NCI-H69 (cell line): ENCODE data around the gene TERC.

ENCODE experiments used
- DNase-seq: peaks from one replicate; lab custom pipeline; 2025; lab: John Stamatoyannopoulos, UW

TERC gene

DNA sequence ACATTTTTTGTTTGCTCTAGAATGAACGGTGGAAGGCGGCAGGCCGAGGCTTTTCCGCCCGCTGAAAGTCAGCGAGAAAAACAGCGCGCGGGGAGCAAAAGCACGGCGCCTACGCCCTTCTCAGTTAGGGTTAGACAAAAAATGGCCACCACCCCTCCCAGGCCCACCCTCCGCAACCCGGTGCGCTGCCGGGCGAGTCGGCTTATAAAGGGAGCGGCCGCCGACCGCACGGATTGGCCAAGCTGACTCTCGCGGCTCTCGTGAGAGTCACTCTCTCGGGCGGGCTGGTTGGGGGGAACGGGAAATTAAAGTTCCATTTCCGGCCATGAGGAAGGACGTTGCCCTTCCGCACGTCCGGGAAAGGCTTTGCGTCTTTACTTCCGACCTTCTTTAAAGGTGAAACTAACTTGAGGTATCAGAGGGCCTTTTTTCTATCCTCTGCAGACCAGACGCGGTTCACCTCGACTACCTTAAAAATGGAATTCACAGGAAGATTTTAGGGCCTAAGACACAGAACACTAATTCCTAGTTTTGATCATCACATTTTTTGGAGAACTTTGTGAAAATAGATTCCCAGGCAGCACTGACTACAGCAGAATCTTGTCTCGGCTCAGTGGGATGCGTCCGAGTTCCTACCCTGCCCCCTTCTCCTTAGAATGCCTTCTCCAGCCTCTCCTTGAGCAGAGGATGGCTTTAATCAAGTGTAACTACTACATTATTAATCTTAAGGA, at the start of gene TERC:
Gene TERC, minus strand, starts transcription at position 179 of the 731 bp plus-strand sequence.
- DNase-seq: peak; percentile 99

DNA sequence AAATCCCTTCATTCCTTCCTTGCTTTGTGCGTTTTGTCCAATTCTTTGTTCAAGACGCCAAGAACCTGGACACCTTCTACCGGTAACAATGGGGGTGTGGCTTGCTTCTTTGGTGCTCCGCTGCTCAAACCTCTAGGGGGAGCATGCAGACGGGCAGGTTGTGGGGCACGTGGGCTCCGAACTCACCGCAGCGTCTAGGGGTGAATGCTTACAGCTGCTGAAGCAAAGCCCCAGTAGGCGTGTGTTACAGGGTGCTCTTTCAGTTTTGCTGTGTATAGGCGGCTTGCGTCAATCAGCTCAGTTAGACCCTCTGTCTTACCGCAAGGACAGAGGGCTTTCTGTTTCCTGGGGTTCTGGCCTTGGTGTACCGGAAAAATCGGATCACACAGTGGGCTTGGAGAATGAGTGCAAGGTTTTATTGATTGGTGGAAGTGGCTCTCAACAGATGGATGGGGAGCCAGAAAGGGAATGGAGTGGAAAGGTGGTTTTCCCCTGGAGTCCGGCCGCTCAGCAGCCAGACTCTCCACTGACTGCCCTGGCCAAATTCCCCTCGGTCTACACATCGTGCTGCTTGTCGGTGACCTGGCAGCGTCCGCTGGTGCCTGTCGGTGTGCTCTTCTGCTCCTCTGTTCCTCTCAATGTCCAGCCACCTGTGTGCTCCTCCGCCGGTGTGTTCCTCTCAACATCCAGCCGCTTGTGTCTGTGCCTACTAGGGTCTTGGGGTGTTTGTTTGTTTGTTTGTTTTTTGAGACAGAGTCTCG, 49.1 kb upstream of the TERC start:
- peak; percentile 95 for DNase-seq

DNA sequence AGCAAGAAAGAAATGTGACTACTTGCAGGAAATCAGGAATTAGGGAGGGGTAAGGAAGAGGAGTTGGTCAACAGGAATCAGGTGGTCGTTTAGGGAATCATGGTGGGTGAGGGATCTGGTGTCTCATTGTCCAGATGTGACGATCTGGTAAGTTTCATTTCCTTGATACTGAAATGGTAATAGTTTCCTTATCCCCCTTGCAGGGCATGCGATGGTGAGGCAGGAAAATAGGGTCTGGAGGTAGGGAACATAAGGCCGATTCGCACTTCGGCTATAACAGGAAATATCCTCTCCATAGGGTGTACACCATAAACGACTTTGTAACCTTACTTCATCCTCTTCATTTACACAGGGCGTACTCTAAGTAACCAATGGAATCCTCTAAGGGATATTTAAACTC, 48.4 kb upstream of the TERC start:
- DNase-seq: no peak

DNA sequence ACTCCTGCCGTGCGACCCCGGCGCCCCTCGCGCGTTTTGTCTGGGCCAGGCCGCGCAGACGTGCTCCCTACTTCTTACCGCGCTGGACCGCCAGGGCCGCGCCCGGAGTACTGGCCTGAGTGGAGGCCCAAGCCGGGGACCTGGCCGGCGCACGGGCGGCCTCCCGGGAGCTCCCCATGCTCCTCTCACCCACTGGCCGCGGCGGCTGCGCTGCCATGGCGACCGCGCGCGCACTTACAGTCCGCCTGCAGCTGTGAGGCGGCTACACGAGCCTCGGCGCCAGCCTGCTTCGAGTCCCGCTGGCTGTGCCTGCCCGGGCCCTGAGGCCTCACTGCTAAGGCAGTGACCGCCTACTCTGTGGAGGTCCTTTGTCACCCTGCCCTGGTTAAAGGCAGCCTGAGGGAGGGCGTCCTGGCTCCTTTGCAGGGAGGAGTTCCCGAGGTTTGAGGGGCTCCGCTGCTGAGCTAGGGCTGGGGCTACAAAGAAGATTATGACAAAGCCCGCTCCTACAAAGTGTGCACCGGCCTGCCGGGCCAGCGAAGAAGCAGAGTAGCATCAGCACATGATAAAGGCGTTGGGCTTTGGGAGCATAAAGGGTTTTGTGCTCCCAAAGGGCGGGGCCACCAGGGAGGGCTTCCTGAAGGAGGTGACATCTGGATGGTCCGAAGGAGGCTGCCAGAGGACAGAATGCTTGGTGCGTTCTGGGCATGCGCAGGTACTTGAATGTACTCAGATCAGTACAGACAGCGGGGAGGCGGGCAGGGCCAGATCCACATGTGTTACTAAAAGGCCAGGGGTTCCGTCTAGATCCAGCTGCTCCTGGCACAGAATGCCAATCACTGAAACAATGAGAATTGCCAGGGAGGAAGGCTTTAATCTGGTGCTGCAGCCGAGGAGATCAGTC, 47.7 kb upstream of the TERC start, which contains the start of the genes LRRC34 and LRRIQ4:
Gene LRRC34, minus strand, starts transcription at position 573 of the 904 bp plus-strand sequence. Its CDS starts 356 bp downstream, at position 217.
Gene LRRIQ4, plus strand, starts transcription at position 539 of the 904 bp plus-strand sequence. CDS start 9,052 bp downstream, outside the sequence.
- DNase-seq: peak; percentile 99

DNA sequence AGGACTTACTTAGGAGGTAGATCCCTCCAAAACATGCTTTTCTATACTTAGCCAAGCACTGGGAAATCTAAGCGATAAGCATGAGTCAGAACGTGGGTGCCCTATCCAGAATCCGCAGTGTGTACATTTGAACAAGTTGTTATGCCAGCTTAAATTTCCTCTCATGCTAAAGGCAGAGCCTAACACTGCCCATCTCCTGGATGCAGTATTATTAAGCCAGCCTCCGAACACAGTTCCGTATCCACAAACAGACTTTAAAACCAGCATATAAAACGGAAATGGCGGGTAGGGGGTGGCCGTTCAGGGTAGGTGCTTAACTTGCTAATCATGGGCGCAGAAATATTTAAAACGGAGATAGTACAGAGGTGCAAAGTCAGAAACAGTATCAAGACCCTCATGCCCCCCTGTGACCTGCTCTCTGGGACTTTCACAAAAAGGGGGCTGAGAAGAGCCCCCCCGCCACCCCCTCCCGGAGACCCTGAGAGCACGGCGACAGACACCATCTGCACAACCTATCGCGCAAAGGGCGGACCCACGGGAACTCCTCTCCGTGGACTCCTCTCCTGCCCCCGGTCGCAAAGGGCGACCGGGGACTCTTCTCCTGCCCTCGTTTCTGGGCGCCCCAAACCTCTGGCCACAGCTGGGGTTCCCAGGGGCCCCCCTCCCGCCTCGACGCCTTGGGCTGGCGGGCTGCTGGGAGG, 46.9 kb upstream of the TERC start:
- DNase-seq: peak; percentile 88

DNA sequence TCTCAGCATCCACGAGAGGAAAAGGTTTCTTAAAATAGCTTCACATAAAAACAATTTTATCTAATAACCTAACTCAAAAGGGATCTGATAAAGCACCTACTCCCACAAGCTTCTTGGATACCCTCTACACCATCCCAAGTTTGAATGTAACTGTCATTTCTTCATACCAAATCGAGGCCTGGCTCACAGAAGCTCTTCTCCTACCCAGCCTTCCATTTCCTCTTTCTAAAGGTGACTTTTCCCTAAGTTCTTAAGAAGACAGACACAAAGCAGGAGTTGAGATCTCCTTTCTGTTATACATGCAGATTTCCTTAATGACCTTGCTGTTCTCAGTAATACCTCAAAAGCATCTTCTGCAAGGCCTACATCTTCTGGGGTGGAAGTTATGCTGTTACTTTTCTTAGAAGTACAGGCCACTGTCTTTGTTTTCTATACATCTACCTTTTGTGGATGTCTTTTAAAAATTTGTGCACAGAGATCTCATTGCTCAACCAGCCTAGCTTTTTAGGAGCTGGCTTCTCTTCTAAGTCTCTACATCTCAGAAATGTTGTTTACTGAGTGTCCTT, 44.5 kb upstream of the TERC start:
- DNase-seq: no peak

DNA sequence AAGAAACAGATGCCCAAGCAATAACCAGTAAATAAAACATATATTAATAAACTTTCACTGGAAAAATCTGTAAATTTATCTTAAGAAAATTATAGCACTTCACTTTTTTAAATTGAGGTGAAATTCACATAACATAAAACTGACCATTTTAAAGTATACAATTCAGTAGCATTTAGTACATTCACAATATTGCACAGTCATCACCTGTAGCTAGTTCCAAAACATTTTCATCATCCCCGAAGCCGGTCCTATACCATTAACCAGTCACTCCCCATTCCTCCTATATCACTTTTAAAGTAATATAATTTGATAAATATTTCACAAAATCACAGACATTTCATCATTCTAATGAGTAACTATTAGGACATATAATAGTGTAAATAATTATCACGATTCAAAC, 39.8 kb upstream of the TERC start:
- no peak for DNase-seq

DNA sequence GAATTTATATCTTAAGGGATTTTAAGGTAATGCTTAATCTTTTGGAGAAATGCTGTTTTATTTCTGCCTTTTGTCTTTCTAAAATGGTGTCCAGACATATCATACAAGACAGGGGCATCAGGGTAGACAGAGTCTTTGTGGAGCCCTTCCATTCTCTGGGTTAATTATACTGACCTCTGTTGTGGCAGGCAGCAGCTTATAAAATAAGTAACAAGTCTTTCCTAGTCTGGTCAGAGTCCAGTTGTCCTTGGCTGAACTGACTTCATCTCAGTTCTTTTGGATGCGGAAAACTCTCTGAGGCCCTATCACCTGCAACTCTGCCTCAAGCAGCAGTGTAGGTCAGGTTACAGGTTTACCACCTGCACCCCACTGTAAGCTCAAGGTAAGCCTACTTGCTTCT, 27.5 kb upstream of the TERC start:
- no peak for DNase-seq

DNA sequence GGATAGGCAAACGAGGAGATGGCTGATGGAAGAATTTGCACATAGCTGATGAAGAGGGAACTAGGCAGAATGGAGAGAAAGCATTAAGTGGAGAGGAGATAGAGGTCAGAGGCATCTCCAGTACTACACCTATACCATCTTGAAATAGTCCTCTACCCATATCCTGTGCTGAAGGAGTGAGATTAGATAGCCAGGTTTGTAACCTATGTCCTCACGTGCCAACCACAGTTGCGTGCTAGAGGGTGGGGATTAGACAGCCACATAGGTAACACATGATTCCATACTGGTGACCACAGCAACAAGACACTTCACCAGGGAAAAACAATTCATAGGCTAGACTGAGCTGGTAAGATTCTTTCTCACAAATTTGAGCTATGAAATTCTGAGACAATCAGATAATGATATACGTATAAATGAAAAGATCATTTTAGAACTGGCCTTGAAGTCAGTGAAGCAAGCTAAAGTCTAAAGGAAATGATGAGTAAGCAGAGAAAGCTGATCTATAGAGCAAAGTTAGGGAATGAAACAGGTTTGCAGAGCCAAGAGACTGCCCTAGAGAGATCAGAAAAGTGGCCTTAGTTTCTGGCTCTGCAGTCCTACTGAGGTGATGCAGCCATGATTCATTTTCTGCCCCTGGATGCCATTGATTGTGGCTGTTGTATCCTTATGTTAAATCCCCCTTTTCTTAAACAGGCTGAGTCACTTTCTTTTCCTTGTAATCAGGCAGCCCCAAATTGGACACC, 26.0 kb upstream of the TERC start:
- DNase-seq: no peak

DNA sequence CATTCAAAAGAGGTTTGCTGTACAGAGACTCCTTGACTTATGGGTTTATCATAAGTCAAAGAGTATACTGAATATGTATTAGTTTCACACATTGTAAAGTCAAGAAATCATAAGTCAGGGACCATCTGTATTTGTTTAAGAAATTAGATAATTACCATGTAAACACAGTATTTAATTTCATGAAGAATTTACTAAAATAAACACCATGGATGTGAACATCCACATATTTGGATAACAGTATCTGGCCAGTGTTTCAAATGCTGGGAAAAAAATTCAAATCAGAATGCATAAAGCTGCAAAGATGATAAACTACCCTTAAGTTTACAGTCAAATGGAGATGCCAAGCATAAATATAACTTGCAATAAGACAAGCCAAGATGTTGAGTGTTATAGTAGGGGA, 25.4 kb upstream of the TERC start:
- DNase-seq: peak; percentile 30

DNA sequence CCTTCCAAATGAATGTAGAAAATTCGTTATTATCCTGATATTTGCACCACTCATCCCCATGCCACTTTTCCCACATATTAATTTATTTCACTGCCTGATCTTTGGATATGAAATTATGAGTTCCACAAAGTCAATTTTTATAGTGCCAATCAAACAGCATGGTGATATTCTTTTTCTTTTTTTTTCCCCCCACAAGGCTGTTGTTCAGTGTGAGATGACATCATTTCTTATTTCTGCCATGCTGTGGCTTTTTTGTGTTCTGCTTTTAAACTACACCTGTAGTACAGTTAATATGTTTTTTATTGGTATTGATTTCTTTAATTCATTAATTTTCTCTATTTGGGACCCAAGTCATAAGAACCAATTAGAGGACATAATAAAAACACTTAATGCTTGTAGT, 22.9 kb upstream of the TERC start:
- no peak for DNase-seq

DNA sequence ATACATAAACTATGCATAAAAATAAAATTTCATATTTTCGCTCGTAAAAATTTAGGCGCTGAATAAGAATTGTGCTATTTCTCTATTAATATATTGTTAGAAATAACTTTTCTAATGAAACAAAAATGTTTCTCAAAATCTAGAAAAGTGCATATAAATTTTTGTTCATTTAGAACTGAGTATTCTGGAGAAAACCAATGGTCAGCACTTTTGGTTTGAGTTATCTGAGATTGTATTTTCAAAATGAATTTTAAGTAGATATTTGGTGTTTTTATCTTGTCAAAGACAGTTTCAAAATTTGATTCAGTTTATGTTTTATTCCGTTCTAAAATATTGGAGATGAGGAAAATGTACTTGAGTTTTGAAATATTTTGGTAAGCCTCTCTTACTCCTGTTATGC, 22.3 kb upstream of the TERC start:
- DNase-seq: no peak

DNA sequence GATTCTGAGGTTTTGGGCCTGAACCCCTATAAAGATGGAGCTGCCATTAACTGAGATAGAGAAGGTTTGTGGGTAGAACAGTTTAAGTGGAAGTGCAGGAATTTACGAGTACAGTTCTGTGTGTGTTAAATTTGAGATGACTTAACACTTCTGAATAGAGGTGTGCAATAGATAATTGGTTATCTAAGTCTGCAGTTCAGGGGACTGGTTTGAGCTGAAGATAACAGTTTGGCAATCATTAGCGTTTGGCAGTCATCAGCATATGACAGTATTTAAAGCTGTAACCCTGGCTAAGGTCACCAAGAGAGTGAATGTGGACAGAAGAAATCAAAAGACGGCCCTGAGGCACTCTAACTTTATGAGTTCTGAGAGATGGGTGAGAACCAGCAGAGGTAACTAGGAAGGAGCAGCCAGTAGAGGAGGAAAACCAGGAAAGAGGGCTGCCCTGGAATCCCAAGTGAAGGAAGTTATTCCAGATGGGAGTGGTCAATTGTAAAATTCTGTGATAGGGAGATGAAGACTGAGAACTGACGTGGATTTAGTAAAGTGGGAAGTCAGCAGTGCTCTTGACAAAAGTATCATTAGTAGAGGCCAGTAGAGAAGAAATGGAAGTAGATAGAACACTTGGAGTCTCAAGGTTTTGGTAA, 16.5 kb upstream of the TERC start:
- DNase-seq: no peak

DNA sequence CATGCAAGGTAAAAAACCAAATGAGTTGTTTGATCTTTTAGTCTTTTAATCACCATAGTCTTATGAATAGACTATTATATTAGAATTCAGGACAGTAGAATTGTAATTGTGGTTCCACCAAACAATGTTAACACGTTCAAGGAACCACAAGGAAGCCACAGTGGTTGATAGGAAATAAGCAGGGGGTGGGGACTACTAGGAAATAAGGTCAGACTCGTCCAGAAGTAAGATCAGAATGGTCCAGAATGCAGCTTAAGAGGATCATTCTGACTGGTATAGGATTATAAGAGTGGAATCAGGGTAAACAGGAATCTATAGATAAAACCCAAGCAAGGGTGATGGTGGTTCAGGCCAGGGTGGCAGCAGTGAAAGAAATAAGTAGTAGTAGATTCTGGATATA, 15.9 kb upstream of the TERC start:
- no peak for DNase-seq

DNA sequence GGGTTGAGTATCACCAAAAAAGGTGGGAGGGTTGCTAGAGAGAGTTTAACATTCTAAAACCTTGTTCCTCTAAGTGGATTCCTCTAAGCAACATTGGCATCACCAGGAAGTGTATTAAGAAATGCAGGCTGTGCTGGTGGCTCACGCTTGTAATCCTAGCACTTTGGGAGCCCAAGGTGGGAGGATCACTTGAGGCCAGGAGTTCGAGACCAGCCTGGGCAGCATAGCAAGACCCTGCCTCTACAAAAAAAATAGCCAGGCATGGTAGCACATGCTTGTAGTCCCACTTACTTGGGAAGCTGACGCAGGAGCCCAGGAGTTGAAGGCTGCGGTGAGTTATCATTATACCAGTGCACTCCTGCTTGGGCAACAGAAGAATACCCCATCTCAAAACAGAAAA, 13.0 kb upstream of the TERC start:
- no peak for DNase-seq

DNA sequence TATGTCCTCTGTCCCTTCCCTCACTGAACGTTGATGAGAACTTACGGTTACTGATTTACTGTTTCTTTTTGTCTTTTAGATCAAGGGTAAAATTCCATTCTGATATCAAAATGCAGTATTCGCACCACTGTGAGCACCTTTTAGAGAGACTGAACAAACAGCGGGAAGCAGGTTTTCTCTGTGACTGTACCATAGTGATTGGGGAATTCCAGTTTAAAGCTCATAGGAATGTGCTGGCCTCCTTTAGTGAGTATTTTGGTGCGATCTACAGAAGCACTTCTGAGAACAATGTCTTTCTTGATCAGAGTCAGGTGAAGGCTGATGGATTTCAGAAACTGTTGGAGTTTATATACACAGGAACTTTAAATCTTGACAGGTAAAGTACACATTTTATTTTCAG, 9.3 kb upstream of the TERC start:
- DNase-seq: no peak

DNA sequence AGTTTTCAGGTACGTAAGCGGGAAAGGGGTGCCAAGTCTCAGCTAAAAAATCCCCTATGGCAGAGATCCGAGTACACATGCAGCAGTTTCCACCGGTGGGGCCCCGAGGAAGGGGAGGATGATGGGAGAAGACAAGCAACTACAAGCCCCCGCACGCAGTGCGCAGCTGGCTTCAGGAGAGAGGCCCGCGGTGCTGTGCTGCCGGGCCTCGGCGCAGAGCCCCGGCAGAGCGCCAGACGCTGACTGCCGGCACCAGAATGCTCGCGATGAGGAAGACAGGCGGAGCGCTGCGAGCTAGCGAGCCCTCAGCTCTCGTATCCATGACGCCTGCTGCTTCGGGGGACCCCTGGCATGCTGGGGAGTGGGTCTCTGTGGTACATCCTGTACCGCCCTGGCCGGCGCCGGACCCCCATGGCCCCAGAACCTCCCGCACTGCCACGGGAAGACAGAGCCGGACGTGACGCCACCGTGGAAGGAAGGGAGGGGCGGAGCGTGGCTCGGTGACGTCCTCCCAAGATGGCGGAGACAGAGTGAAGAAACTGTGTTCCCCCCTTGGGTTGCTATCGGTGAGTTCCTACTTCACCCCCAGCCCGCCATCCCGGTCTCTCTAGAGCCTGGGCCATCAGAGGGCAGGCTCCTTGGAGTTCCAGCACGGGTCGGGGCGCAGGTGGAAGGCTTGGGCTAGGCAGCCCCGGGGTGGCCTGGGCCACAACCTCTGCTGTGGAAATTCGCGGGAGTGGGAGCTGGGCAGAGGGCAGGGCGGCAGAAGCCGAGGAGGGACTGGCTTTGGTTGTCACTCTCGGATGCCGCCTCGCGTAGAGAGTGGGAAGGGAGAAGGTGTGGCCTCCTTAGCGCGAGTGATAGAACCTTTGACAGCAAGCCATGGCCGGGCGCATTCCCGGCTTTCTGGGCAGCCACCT, 8.3 kb upstream of the TERC start, which contains the start of gene MYNN:
Gene MYNN, plus strand, starts transcription at position 500 of the 920 bp plus-strand sequence. CDS start 900 bp downstream, outside the sequence.
- DNase-seq: peak; percentile 97

DNA sequence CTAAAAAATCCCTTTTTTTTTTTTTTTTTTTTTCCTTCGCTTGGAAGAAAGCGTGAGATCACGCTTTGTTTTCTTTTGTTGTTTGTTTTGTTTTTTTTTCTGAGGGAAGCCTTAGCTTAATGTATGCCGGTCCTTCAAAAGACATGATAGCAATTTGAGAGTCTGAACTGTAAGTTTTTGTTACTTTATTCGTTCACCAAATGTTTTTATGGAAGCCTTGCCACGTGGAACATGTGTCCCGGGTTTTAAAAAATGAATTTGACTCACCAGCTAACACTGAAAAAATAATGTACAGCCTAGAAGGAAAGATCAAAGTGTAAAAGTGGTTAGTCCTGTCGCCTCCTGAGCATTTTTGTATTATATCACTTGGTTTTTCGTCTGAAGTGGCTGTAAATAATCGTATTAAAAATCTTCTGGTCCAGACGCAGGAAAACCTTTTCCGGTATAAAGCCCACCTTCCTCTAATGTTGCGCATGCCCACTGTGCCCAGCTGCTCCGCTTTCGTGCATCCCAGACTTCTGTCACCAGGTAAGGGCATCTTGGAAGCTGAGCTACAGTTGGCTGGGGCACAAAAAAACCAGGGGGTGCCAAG, 7.5 kb upstream of the TERC start:
- DNase-seq: peak; percentile 95
